Esophagus squamous epithelium (tissue), 4 donors: ENCODE data around the gene PRKCD.

ENCODE experiments used
- CTCF ChIP-seq, 6 experiments: fragments of 450-650 bp in 4 of 6; fragments of 200-600 bp in 2 of 6; sonication (generic) in 2 of 6; IDR thresholded peaks; one replicate each; pipeline ENCODE4 v1.5.1; 2016 to 2019; ENCODE audit warnings: antibody characterized with exemption in 6 of 6, mild to moderate bottlenecking in 4 of 6, moderate library complexity in 4 of 6
- POLR2A ChIP-seq, 4 donors: fragments of 450-650 bp; IDR thresholded peaks; one replicate each; pipeline ENCODE4 v1.6.1; 2017; ENCODE audit warnings: antibody characterized with exemption in 4 of 4, mild to moderate bottlenecking in 4 of 4, moderate library complexity in 3 of 4

- TF ChIP-seq POLR2A (IDR thresholded peaks at IDR 0.05): no peak
- no peak for TF ChIP-seq CTCF (IDR thresholded peaks at IDR 0.05)
Observed at GRCh38 chr3:53153980-53154379, 7.0 kb upstream of the PRKCD start.
